Medulla oblongata (tissue), 1 donor: Measurements from ENCODE around the gene GSG1L2.

ENCODE experiments used
- DNase-seq: peaks from one replicate; pipeline ENCODE4 v3.0.0-alpha.2; 2015; ENCODE audit errors: extremely low spot score

The GSG1L2 gene

GRCh38 chr17:9821921-9822320 is at the start of gene GSG1L2:
GSG1L2 (minus strand) TSS chr17:9822079; CDS start chr17:9822071, 8 bp downstream.
- DNase-seq, result no peak

DNA sequence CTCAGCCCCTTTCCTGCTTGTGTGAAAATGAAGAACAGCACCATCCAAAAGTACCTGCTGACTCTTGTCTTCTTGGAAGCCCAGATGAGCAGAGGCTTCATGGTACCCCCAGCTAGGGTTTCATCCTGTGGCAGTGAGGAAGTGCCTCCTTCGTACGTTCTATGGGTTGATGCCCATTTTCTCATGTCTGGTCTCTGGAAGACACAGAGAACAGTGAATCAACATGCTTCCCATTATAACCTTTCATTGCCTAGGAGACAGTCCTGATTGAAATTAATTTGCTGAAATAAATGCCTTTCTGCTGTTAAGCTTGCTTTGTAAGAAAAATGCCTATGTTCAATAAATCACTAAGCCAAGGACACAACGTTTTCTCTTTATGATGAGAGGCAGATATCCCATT is 46.7 kb upstream of the GSG1L2 start:
- DNase-seq, result no peak

- DNase-seq, result no peak
These were observed 43.7 kb upstream of the GSG1L2 start for GRCh38 chr17:9865586-9865985.

- no peak for DNase-seq
These were observed 41.1 kb upstream of the GSG1L2 start for GRCh38 chr17:9862949-9863348.

DNA sequence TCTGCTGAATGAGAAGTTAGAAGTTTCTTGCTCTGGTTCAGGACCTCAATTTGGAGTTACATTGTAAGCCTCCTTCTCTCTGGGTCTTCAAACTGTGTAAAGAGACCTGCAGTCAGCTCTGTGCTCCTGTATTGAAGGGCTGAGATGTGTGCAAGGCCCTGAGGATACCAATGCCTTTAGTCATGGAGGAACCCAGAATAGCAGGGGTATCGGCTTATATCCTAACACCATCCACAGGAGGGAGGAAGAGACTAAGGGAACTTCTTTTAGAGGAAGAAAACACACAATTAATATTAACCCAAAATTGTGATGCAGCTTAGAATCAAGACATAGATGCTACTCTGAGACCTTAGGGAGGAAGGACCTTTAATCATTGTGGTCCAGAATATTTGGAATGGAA is 40.3 kb upstream of the GSG1L2 start:
- DNase-seq, result no peak

DNA sequence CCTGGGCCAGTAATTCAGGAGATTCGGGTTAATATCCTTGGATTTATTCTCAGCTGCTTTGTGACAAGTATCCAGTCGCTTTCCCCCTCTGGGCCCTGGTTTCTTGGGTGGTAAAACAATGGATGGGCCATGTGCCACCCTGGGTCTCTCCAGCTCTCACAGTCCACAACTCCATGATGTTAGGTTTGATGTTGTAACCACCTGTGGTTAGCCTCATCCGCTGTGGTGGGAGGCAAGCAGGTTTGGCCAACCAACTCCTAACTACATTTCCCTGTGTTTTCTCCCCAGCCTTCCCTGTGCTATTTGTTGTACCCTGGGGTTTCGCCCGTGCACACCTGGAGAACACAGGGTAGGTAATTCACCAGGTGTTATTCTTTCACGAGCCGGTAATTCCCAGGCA is 39.0 kb upstream of the GSG1L2 start:
- no peak for DNase-seq

DNA sequence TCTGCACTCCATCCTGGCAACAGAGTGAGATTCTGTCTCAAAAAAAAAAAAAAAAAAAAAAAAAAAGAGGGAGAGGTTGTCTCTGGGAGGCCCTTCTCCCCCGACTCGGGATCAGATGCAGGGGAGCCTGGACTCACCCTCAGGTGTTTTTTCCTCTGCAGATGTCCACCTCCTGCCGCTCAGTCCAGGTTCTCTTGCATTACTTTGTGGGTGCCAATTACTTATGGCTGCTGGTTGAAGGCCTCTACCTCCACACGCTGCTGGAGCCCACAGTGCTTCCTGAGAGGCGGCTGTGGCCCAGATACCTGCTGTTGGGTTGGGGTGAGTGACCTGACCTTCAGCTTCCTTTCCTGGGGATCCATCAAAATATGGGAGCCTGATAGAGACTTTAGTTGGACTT is 37.9 kb upstream of the GSG1L2 start:
- no peak for DNase-seq

DNA sequence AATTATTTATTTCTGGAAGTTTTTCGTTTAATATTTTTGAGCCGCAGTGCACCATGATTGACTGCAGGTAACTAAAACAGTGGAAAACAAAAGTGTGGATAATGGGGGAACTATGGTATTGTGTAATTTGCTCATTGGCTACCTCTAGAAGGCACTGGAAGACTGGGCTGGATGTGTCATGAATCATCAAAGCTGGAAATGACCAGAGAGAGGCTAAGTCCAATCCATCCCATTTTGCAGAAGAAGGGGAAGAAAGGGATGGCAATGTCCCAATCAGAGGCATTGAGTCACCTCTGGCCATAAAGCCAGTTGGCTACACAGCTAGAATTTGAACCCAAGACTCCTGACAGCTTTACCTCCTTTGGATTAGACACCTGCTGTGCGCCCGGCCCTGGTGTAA is 33.2 kb upstream of the GSG1L2 start:
- no peak for DNase-seq

DNA sequence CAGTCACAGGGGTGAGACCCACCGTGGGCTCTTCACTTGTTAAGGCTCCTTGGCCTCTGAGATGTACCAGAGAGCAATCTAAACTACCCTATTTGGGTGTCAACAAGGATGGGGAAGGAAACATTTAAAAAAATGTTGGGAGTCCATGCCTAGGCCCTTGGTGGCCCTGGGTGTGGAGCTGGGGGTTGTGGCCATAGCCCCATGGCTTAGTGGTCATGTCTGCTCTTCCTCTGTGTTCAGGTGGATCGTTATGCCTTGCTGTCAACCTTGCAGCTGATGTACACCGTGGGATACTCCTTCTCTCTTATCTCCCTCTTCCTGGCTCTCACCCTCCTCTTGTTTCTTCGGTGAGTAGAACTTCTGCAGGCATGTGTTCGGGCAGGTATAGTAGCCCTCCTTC is 32.4 kb upstream of the GSG1L2 start:
- no peak for DNase-seq

GRCh38 chr17:9850151-9850550 is 28.3 kb upstream of the GSG1L2 start:
- no peak for DNase-seq

GRCh38 chr17:9845306-9845705 is 23.4 kb upstream of the GSG1L2 start:
- no peak for DNase-seq

GRCh38 chr17:9844153-9844552 is 22.3 kb upstream of the GSG1L2 start:
- DNase-seq, result no peak

DNA sequence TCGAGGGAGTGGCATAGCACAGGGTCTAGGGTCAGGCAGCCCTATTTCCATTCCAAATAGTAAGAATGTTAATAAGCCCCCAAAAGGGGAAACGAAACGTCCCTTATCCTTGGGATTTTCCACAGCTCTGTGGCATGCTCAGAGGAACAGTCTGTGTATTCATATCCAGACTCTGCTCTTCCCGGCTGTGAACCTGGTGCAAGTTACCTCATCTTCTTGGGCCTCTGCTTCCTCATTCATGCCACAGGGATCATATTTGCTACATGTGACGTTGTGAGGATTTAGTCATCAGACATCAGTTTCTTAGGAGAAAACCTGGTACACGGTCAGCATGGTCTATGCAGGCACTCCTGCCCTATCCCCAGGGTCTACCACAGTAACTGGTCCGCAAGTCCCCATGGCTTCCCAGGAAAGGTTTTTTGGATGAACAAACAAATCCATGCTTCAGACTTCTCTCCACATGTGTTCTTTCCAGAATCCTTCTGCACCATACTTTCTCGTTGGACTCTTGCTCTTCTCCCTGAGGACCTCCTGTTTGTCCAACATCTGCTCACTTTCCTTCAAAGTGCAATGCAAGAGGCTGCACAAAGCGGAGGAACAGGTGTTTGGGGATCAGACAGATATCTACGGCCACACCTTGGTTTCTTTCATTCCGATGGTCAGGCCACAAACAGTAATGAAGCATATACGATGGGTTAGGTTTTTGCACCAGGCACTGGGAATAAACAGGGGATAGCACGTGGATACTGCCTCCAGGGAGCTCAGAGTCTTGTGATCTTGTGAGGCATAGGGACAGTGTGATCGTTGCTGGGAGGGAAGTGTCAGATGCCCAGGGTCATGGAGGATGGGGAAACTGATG is 21.5 kb upstream of the GSG1L2 start:
- no peak for DNase-seq

- DNase-seq, result peak; percentile 68
These were observed 20.3 kb upstream of the GSG1L2 start for GRCh38 chr17:9842057-9842758.

DNA sequence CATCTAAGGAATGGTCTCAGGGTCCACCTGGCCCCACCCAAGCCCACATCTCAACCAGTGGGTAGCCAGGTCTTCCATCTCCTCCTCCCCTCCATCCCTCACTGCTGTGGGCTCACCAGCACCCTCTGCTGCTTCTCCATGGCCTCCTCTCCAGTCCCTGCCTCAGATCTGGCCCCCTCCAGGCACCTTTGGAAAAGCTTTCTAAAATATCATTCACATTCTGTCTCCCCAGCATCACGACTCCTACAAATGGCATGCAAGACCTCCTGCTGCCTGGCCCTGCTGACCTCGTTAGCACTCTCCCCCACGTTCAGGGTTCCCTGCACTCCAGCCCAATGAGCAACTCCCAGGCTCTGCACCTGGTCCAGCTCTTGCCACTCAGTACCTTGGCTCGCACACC is 17.6 kb upstream of the GSG1L2 start:
- no peak for DNase-seq

- DNase-seq, result no peak
These were observed 15.9 kb upstream of the GSG1L2 start for GRCh38 chr17:9837551-9838471.

- no peak for DNase-seq
These were observed 12.0 kb upstream of the GSG1L2 start for GRCh38 chr17:9833922-9834321.

DNA sequence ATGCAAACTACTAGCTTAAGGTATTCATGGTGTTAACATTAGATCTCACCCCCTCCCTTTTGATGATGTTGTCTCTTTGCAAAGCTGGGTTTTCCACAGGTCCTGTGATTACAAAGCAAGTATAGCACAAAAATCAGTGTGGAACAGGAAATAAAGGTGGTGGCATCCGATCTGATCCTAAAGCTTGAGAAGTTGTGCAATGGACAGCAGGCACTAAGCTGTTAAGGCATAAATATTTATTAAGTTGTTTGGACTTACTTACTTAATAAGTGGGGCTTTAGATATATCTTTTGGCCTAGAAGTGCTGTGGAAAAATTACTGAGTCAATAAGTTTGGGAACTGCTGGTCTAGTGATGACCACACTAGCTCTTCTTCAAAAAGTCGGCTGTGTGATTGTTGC is 8.8 kb upstream of the GSG1L2 start:
- DNase-seq, result no peak

DNA sequence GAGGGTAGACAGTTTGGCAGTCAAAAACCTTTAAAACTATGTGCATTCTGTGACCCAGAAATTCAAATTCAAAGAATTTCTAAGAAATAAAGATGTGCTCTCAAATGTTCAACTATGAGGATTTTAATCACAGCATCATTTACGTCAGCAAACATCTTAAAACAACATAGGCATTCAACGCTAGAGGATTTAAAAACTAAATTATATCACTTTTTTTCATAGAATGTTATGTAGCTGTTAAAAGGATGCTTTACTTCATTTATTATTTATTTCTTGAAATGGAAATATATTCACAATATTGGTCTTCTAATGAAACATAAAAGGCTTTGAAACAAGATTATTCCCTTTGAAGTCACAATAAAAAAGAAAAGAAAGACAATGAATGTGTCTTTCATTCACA is 7.5 kb upstream of the GSG1L2 start:
- no peak for DNase-seq

- no peak for DNase-seq
These were observed 6.7 kb upstream of the GSG1L2 start for GRCh38 chr17:9828296-9829295.

- DNase-seq, result no peak
These were observed 3.8 kb upstream of the GSG1L2 start, which contains the start of gene GLP2R for GRCh38 chr17:9825641-9826150. GLP2R (plus strand) TSS chr17:9825924; CDS start chr17:9826064, 140 bp downstream.
